Activated CD4-positive, alpha-beta T cell treated with anti-CD3 and anti-CD28 coated beads, Interleukin-2, amount 10 ng/mL, durations not matched to agents 7 days and 5 days (primary cell): ENCODE measurements around the gene VDR. TPM values are rescaled to one million over a fixed set of nuclear protein-coding genes. Genes with fewer than 3 reads are reported as not detected.
A peak's percentile ranks its signal among the peaks of the same experiment; 100 is the strongest.

Experiments
- CTCF ChIA-PET: fragments of 350-600 bp; sonication (Branson Sonifier 250); formaldehyde crosslinking; loops from one replicate; lab custom pipeline; 2021; ENCODE audit warnings: antibody characterized with exemption; lab: Charles Lee
- POLR2A ChIA-PET: fragments of 350-600 bp; sonication (Branson Sonifier 250); formaldehyde crosslinking; loops from one replicate; lab custom pipeline; 2021; ENCODE audit warnings: antibody characterized with exemption; lab: Charles Lee
- DNase-seq: peaks from one replicate; pipeline ENCODE4 v3.0.0-alpha.2; 2020
- H3K27ac Mint-ChIP-seq: one replicate; pipeline ENCODE4 v1.8.0; 2021; ENCODE audit warnings: mild to moderate bottlenecking, moderate library complexity, mixed read lengths
- H3K27me3 Mint-ChIP-seq: one replicate; pipeline ENCODE4 v1.8.0; 2021; ENCODE audit warnings: mixed read lengths
- H3K36me3 Mint-ChIP-seq: one replicate; pipeline ENCODE4 v1.8.0; 2021; ENCODE audit warnings: low read depth, mixed read lengths
- H3K4me1 Mint-ChIP-seq: one replicate; pipeline ENCODE4 v1.8.0; 2021; ENCODE audit warnings: mixed read lengths
- H3K4me3 Mint-ChIP-seq: one replicate; pipeline ENCODE4 v1.8.0; 2021; ENCODE audit warnings: mild to moderate bottlenecking, moderate library complexity, mixed read lengths
- H3K9me3 Mint-ChIP-seq: one replicate; pipeline ENCODE4 v1.8.0; 2021; ENCODE audit warnings: mixed read lengths
- total RNA-seq, 2 experiments: library from RNA; stranded (reverse); gene quantifications; one replicate each; pipeline ENCODE4 v1.2.3, GENCODE V29; 2021

VDR gene
- 10 to 100 TPM; 16.4 to 17.3 TPM for total RNA-seq

DNA sequence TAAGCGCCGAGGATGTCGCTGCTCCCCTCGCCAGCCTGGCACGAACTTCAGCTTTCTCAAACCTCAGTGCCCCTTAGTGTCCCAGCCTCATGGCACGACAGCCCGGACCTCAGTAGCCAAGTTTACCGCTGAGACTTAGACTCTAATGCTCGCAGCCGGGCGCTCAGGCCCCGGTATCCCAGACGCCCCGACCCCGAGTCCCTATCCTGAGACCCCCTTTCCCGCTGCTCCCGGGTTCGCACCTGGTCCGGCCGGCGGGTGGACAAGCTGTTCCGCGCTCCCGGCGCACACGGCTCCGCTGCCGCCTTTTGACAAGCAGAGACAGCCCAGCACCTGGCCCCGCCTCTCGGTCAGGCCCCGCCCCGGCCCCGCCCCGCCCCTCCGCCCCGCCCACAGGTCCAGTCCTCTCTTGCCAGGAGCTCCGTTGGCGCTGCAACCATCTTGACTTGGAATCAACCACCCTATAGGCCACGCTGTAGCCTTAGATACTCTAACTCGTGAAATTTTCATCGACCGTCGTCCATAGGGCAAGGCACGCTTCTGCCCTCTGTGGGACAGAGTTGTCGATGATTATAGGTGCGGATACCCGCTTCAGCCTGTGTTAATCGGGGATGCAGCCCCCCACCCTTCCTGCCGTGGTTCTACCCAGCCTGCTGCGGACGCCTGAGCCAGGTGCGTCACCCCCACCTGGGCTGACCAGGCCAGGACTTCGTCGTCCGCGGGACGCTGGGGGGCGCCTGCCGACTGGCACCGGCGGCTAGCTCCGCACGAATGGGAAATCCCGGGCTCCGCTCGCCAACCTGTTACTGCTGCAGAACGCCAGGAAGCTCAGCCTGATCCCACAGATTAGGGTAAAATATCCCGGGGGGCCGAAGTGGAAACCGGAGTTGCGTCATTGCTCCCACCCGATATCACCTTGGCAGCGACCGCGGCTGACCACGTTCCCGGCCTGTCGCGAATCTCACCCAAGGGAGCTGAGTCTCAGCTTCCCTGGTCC lies at the start of gene VDR:
VDR (minus strand) TSS at position 282 of the 997 bp plus-strand sequence. CDS start 25,881 bp downstream, outside the sequence.
- peak; percentile 73 for DNase-seq
- POLR2A ChIA-PET = interaction anchor here (0.6 to 1.5 kb wide), 2 partner anchors 21 to 649 kb away, joined by 4 to 5 read pairs; no protein-coding TSS in a partner anchor
- Mint-ChIP-seq H3K9me3 (no peaks in the 10 kb centered on the region), H3K27ac (peak within 1 kb of the TSS; percentile 78), H3K27me3 (peaks cover 36% of the 10 kb centered on the region), H3K36me3 (no peaks in the 10 kb centered on the region), H3K4me3 (peak within 1 kb of the TSS; percentile 84), H3K4me1 (peaks cover 49% of the 10 kb centered on the region)
- CTCF ChIA-PET = interaction anchor here (0.5 to 14.6 kb wide), 13 partner anchors 8 to 962 kb away, joined by 3 to 170 read pairs (median 3); no protein-coding TSS in a partner anchor

DNA sequence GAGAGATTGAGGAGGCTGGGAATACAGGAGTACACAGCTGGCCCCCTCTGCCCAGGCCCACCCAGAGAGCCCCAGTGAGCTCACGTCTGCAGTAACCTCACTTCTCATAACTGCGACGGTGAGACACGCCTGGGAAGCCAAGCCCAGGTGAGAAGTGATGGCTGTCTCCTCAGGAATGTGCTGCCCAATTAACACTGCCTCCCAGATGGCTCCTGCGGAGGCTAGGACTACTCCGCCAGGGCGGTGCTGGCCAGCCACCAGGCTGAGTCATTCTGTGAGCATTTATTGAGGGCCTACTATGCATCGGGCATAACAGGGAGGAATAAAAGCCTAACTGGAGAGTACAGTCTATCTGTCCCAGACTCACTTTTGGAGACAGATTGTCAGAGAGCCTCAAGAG lies 49.3 kb upstream of the VDR start:
- ChIA-PET CTCF (interaction anchor here (0.9 to 1.4 kb wide), 4 partner anchors 11 to 18 kb away, joined by 3 to 6 read pairs (median 4); no protein-coding TSS in a partner anchor), POLR2A (no interaction called here)
- H3K36me3 Mint-ChIP-seq = no peaks in the 10 kb centered on the region
- H3K27me3 Mint-ChIP-seq = peaks cover 10% of the 10 kb centered on the region
- H3K4me3 Mint-ChIP-seq = no peak overlapping the region
- H3K27ac Mint-ChIP-seq = no peak overlapping the region
- peaks cover 6% of the 10 kb centered on the region for H3K9me3 Mint-ChIP-seq
- DNase-seq = no peak
- H3K4me1 Mint-ChIP-seq = peaks cover 8% of the 10 kb centered on the region

DNA sequence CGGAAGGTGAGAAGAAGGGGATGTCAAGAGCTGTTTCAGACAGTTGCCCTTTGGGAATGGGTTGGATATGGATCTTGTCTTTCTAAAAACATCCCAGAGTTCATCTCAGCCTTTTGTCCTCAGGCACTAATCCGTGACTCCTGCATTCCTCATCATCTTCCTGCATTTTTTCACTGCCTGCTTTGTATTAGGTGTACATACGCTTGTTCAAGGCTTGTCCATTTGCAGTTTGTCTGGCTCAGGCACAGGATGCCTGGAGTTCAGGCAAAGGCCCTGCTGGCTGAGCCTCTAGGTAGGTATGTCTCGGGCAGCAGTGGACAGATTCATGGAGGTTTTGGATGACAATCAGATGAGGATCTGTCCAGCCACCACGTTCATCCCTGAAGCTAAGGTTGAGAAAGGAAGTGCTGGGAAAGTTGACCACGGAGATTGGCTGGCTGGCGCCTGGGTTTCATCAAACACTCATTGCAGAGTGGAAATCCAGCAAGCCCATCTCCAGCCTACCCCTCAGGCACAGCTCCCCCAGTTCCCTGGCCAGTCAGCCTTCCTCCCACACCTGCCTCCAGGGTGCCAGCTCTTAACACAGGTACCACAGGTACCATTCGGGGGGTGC lies 46.2 kb upstream of the VDR start:
- POLR2A ChIA-PET = no interaction called here
- Mint-ChIP-seq H3K36me3 (no peaks in the 10 kb centered on the region), H3K4me1 (peaks cover 9% of the 10 kb centered on the region), H3K4me3 (no peak overlapping the region), H3K27ac (no peak overlapping the region), H3K27me3 (peaks cover 4% of the 10 kb centered on the region), H3K9me3 (no peaks in the 10 kb centered on the region)
- CTCF ChIA-PET = interaction anchor here (0.6 to 0.7 kb wide), 2 partner anchors 54 to 127 kb away, joined by 3 read pairs; no protein-coding TSS in a partner anchor
- DNase-seq = no peak

DNA sequence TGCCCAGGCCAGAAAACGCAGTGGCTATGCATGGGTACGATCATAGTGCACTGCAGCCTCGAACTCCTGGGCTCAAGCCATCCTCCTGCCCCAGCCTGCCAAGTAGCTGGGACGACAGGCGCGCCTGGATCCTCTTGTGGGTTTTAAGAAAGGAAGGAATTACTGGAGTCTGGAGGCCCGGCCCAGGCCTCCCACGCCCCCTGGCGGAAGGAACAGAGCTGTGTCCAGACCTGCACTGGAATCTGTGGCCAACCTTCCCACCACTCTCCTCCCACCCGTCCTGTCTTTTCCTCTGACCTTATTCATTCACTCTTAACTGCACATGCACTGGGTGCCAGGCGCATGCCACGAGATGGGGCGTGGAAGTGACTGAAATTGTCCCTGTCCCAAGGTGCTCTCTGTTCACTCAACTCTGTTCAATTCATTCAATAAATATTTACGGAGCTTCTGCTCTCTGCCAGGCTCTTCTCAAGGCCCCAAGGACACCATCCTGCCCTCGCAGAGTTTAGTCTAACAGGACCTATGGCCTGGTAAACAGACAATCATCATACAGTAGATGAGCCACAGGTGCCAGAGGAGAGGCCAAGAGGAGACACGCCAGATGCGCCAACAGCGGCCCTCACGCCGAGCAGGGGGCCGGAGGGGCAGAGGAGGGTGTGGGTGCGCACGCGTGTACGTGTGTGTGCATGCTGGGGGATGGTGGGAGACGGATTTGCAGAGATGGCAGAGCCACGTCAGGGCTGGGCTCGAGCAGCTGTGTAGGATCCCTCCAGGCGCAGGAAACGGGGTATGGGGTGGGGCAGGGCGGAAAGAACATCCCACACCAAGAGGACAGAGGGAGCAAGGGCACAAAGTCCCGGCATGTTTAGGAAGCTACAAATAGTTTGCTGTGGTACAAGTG lies 44.9 kb upstream of the VDR start:
- Mint-ChIP-seq H3K27me3 (peaks cover 8% of the 10 kb centered on the region), H3K36me3 (no peaks in the 10 kb centered on the region), H3K9me3 (no peaks in the 10 kb centered on the region), H3K27ac (no peak overlapping the region), H3K4me1 (peaks cover 9% of the 10 kb centered on the region), H3K4me3 (no peak overlapping the region)
- POLR2A ChIA-PET = no interaction called here
- DNase-seq = peak; percentile 54
- CTCF ChIA-PET = interaction anchor here (0.8 to 2.0 kb wide), 18 partner anchors 9 to 239 kb away, joined by 3 to 10 read pairs (median 3); partner anchors contain the start of genes ENDOU, RAPGEF3, TMEM106C and VDR

DNA sequence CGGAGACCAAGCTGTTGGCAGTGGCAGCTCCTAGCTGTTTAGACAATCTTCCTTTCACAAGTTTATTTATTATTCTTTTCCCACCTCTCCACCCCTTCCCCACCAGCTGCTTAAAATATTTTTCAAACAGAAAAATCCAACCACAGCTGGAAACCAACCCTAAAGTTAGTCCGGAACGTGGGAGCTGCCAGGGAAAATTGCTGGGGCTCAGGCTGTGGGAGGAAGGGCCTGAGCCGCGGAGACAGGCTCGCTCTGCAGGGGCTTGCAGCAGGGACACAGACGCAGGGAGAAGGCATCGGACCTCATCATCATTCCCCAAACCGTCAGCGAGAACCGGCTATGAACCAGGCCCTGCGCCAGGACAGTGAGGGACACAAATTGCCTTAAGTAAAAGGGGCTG lies 42.5 kb upstream of the VDR start:
- ChIA-PET POLR2A (no interaction called here), CTCF (interaction anchor here (0.8 to 1.8 kb wide), 7 partner anchors 9 to 242 kb away, joined by 3 to 7 read pairs (median 4); partner anchors contain the start of genes TMEM106C and VDR)
- H3K36me3 Mint-ChIP-seq = no peaks in the 10 kb centered on the region
- peaks cover 5% of the 10 kb centered on the region for H3K27me3 Mint-ChIP-seq
- peaks cover 3% of the 10 kb centered on the region for H3K4me1 Mint-ChIP-seq
- DNase-seq = no peak
- H3K27ac Mint-ChIP-seq = no peak overlapping the region
- no peak overlapping the region for H3K4me3 Mint-ChIP-seq
- no peaks in the 10 kb centered on the region for H3K9me3 Mint-ChIP-seq

DNA sequence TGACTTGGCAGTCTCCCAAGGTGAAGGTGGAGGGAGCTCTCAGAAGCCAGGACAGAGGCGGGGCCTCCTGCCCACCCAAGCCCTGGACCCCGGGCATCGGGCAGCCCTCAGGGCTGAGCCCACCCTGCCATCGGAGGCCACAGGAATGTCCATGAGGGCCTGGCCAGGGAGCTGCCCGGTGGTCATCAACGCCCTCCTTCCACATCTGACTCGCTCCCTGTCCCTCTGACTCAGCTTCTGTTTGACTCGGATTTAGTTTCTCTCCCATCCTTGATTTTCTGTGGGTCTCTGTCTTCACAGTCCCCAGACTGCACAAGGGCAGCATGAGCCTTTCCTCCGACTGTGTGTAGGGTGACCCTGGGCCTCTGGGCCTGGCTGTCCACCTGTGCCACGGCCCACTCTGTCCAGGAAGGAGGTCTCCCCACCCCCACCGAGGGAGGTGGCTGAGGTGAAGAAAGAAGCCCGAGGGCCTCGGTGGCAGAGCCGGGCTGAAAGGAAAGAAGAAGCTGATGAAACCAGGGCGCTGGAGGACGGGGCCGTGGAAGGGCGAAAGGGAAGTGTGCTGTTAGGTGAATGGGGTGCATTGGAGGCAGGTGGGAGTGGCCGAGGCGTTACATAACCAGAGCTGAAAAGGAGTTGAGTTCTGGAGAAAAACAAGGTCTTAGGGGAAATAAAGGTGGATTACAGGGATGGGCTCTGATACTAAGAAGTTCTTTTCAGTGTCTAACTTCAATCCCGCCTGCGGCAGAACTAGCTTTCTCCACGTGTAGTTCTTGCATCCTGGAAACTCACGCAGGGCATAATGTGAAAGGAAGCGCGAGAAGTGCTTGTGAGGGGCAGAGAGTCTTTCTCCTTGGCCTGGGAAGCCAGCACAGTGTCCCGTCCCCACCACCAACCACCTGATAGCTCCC lies 41.9 kb upstream of the VDR start:
- H3K27me3 Mint-ChIP-seq = peaks cover 5% of the 10 kb centered on the region
- H3K4me3 Mint-ChIP-seq = no peak overlapping the region
- CTCF ChIA-PET = interaction anchor here (0.8 to 1.8 kb wide), 8 partner anchors 9 to 243 kb away, joined by 3 to 7 read pairs (median 4); partner anchors contain the start of genes TMEM106C and VDR
- H3K27ac Mint-ChIP-seq = no peak overlapping the region
- POLR2A ChIA-PET = no interaction called here
- H3K9me3 Mint-ChIP-seq = no peaks in the 10 kb centered on the region
- H3K36me3 Mint-ChIP-seq = no peaks in the 10 kb centered on the region
- peaks cover 3% of the 10 kb centered on the region for H3K4me1 Mint-ChIP-seq
- DNase-seq = no peak

DNA sequence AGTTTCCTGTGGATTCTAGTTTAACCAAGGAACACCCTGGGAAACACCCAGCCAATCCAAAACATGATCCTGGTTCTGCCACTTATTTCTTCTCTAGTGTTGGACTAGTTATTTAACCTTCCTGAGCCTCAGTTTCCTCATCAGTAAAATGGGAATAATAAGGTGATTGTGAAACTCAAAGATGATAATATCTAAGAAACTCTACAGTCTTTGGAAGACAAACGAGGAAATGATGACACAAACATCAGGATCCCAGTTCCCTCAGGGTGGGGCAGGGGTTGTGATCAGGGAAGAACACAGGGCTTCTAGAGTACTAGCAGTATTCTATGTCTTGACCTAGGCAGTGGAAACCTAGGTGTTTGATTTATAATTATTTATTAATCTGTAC lies 40.5 kb upstream of the VDR start:
- POLR2A ChIA-PET = no interaction called here
- no peak for DNase-seq
- H3K9me3 Mint-ChIP-seq = no peaks in the 10 kb centered on the region
- no peak overlapping the region for H3K27ac Mint-ChIP-seq
- no peaks in the 10 kb centered on the region for H3K36me3 Mint-ChIP-seq
- CTCF ChIA-PET = interaction anchor here (1.8 kb wide), 1 partner anchor 244 kb away, joined by 4 read pairs; no protein-coding TSS in a partner anchor
- peaks cover 10% of the 10 kb centered on the region for H3K27me3 Mint-ChIP-seq
- peaks cover 3% of the 10 kb centered on the region for H3K4me1 Mint-ChIP-seq
- H3K4me3 Mint-ChIP-seq = no peak overlapping the region

DNA sequence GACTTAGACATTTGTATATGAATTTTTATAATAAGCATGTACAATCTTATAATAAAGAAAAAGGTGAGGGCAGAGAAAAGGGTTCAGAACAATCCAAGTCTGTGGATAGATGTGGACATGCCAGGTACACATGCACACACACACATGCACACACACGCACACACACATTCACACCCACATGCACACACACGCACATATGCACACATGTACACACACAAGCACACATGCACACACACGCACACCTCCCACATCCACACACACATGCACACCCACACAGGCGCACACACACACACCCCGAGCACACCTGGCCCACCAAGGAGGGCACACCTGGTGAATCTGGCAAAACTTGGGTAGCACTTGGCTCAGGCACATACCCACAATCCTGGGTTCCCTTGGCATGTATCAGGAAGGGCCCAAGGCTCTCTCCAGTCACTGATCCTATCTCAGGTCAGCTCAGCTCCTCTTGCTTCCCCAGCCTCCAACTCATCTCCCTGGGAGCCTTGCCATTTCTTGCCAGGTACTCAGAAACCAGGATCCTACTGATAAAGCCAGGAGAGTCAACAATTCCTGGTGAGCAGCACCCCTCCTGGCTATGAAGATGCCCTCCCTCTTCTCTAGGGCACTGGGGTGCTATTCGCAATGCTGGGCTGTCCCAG lies 40.0 kb upstream of the VDR start:
- ChIA-PET POLR2A (no interaction called here), CTCF (no interaction called here)
- no peak for DNase-seq
- Mint-ChIP-seq H3K27ac (no peak overlapping the region), H3K36me3 (no peaks in the 10 kb centered on the region), H3K9me3 (no peaks in the 10 kb centered on the region), H3K4me3 (no peak overlapping the region), H3K4me1 (peaks cover 3% of the 10 kb centered on the region), H3K27me3 (peaks cover 13% of the 10 kb centered on the region)

DNA sequence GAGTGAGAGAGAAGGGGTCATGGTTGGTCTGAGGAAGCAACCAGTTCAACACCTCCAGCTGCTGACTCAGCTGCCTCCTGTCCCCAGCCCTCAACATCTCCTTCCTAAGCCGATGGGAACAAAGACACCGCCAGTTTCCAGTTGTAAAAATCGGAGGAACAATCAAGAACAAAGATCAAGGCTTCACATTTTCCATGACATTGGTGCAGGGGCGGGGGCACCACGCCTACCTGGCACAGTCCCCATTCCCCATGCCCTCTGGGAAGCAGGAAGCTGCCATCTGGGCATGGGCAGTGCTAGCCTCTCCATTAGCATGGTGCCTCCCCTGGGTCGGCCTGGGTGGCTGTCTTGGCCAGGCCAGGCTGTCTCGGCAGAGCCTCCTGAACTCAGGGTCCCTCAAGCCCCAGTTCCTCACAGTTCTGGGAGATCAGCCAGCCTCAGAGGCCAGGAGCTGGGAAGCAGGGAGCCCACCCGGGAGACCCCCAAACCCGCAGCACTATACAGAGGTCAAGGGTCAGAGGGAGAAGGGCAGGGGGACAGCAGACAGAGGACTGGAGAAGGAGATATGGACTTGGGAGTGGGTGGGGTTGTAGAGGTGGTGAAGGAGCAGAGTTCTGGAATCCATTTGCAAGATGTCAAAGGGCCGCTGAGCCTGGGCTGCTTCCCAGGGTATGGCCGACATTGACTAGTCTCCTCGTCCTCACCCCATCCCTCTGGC lies 39.0 kb upstream of the VDR start:
- POLR2A ChIA-PET = no interaction called here
- Mint-ChIP-seq H3K4me1 (peaks cover 2% of the 10 kb centered on the region), H3K9me3 (no peaks in the 10 kb centered on the region), H3K27me3 (peaks cover 13% of the 10 kb centered on the region), H3K27ac (no peak overlapping the region), H3K36me3 (no peaks in the 10 kb centered on the region), H3K4me3 (no peak overlapping the region)
- CTCF ChIA-PET = no interaction called here
- DNase-seq = no peak

DNA sequence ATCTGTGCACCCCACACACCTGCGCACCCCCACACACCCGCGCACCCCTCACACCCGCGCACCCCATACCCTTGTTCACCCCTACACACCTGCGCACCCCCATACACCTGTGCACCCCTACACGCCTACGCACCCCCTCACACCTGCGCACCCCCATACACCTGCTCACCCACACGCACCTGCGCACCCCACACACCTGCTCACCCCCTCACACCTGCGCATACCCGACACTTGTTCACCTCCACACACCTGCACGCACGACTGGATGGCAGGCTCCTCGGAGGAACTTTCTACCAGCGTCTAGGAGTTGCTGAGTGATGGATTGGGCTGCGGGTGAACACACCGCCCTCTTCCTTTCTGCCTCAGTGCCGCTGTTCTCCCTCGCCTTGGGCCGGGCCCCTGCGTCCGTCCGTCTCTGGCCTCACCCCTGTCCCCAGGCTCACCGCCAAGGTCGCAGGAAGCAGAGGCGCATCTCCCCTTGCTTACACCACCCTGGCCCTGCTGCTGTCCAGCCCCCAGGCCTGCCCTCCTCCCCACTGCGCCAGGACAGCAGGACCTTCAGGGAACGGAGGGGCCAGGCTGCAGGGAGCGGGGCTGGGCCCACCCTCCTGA lies 37.9 kb upstream of the VDR start:
- no peaks in the 10 kb centered on the region for H3K9me3 Mint-ChIP-seq
- no peaks in the 10 kb centered on the region for H3K36me3 Mint-ChIP-seq
- peaks cover 2% of the 10 kb centered on the region for H3K4me1 Mint-ChIP-seq
- peaks cover 13% of the 10 kb centered on the region for H3K27me3 Mint-ChIP-seq
- ChIA-PET POLR2A (no interaction called here), CTCF (no interaction called here)
- no peak for DNase-seq
- H3K27ac Mint-ChIP-seq = no peak overlapping the region
- no peak overlapping the region for H3K4me3 Mint-ChIP-seq
